CD4-positive, alpha-beta T cell treated with Interleukin-6 at 100 ng/mL for 8 hours (primary cell): ENCODE measurements around the gene ETNK1.
"Not testable (repeated sequence)": the region's sequence is repeated elsewhere in the genome, so short reads cannot be mapped to it uniquely, and the experiment has no call there.

Experiments used
- DNase-seq: peaks from one replicate; pipeline ENCODE4 v3.0.0-alpha.2; 2020; ENCODE audit warnings: mixed read lengths, low spot score

Gene ETNK1

GRCh38 chr12:22689876-22690275, 64.9 kb downstream of the ETNK1 start:
- DNase-seq, result no peak

GRCh38 chr12:22691319-22691718, 66.3 kb downstream of the ETNK1 start:
- DNase-seq, result no peak

DNA sequence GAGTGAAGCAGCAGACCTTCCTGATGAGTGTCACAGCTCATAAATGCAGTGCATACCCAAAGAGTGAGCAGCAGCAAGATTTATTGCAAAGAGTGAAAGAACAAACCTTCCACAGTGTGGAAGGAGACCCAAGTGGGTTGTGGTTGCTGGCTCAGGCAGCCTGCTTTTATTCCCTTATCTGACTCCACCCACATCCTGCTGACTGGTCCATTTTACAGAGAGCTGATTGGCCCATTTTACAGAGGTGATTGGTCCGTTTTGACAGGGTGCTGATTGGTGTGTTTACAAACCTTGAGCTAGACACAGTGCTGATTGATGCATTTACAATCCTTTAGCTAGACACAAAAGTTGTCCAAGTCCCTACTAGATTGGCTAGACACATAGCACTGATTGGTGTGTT, 67.5 kb downstream of the ETNK1 start:
- not testable (repeated sequence) for DNase-seq

DNA sequence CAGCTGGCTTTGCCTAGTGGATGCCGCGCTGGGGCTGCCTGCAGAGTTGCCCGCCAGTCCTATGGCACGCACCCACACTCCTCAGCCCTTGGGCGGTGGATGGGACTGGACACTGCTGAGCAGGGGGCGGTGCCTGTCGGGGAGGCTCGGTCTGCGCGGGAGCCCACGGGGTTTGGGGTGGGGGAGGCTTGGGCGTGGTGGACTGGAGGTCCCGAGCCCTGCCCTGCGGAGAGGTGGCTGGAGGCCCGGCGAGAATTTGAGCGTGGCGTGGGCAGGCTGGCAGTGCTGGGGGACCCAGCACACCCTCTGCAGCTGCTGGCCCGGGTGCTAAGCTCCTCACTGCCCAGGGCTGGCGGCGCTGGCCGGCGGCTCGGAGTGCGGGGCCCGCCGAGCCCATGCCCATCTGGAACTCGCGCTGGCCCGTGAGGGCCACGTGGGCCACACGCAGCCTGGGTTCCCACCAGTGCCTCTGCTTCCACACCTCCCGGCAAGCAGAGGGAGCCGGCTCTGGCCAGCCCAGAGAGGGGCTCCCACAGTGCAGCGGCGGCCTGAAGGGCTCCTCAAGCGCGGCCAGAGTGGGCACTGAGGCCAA, 68.1 kb downstream of the ETNK1 start:
- no peak for DNase-seq

GRCh38 chr12:22698576-22698975, 73.6 kb downstream of the ETNK1 start:
- no peak for DNase-seq

DNA sequence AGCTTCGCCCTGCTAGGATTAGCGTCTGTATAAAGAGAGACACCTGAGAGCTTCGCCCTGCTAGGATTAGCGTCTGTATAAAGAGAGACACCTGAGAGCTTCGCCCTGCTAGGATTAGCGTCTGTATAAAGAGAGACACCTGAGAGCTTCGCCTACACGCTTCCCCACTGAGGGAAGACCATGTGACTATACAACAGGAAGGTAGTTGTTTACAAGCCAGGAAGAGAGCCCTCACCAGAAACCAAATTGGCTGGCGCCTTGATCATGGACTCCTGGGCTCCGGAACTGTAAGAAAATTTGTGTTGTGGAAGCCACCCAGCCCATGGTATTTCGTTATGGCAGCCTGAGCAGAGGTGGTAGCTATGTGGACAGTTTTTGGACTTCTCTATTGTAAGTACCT, 74.7 kb downstream of the ETNK1 start:
- DNase-seq, result not testable (repeated sequence)

DNA sequence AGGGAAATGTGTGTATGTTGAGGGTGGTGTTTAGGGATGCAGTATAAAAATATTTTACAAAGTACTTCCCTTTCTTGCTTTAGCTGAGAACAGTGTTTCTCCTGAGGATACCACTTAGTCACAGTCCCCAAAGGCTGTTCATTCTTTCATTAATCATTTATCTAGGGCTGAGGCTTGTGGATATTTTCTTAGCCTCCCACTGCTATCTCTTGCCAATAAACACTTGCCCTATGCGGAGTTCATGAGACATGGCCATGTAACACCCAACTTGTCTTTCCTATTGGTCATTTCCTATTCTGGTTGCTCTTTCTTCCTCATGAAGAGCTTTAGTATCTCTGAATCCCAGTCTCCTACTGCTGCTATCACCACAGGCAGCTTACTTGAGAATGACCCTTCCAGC, 75.1 kb downstream of the ETNK1 start:
- no peak for DNase-seq

DNA sequence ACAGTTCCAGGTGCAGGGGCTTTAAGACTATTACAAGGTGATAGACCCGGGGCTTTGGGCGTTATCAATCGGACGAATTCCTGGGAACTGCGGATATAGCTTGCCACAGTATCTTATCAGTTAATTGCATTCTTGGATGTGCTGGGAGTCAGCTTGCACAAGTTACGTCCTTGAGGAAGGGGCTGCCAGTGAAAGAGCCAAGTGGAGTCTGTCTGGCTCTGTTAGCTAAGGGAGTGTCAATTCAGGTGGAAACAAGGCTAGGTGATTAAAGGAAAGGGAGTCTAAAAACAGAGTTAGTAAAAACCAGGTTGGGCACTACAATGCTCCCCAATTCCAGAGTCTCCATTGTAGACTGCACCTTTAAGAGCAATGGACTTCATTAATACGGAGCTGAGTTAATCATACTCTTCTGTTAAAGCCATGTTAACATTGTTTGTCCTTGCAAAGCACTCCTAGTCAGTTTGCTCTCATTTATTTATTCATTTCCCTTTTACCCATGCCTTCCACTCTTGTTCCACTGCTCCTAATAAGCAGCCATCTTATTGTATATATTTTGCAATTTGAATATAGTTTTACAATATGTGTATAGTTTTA, 76.3 kb downstream of the ETNK1 start:
- DNase-seq, result not testable (repeated sequence)

DNA sequence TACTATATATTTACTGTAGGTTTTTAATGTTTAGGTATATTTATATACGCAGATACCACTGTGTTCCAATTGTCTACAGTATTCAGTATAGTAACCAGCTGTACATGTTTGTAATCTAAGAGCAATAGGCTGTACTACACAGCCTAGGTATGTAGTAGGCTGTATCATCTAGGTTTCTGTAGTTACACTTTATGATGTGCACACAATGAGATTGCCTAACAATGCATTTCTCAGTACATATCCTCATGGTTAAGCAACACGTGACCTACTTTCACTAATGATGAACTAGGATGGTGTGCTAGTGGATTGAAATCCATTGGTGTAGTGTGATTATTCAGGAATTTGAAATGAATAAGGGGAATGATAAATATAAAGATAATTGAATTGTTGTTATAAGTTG, 77.7 kb downstream of the ETNK1 start:
- no peak for DNase-seq

DNA sequence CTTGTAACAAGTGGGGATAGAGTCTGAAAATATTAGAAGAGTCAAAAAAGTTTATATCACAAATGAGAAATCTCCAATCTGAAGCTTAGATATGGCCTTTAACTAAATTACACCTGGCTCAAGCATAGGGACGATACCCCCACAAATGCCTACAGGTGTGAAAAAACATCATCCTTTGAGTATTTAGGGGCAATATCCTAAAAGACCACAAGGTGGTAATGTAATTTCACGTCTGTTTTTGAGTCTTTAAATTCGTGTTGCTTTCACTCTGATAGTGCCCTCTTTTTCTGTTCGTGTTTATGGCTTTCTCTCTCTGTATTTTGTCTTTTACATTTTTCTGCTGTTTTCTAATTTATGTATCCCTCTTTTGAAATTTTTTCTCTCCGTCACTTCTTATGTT, 84.3 kb downstream of the ETNK1 start:
- DNase-seq, result no peak

- no peak for DNase-seq
Observed at GRCh38 chr12:22712083-22712482, 87.1 kb downstream of the ETNK1 start.

- DNase-seq, result no peak
Observed at GRCh38 chr12:22715254-22715653, 90.3 kb downstream of the ETNK1 start.

- no peak for DNase-seq
Observed at GRCh38 chr12:22719745-22720144, 94.8 kb downstream of the ETNK1 start.

- DNase-seq, result no peak
Observed at GRCh38 chr12:22722081-22722480, 97.1 kb downstream of the ETNK1 start.

DNA sequence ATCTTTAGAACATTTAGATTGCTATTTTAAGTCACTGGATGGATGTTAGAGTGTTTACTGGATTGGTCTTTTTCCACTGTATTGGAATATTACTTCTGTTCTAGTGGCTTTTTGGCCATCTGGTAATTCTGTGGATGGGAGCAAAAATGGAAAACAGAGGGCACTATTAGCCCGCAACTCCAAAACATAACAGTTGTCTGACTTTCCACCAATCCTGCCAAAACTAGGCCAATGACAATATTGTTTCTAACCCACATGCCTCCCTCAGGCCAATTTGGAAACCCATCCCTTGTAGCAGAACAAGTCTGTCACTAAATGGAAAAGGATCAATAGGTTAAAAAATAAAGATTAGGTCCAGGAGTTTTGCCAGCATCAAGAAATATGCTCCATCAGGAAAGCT, 97.8 kb downstream of the ETNK1 start:
- DNase-seq, result no peak

- DNase-seq, result no peak
Observed at GRCh38 chr12:22728987-22729386, 104.0 kb downstream of the ETNK1 start.

GRCh38 chr12:22729431-22729956, 104.5 kb downstream of the ETNK1 start:
- DNase-seq, result no peak

GRCh38 chr12:22729957-22730443, 105.0 kb downstream of the ETNK1 start:
- DNase-seq, result no peak

DNA sequence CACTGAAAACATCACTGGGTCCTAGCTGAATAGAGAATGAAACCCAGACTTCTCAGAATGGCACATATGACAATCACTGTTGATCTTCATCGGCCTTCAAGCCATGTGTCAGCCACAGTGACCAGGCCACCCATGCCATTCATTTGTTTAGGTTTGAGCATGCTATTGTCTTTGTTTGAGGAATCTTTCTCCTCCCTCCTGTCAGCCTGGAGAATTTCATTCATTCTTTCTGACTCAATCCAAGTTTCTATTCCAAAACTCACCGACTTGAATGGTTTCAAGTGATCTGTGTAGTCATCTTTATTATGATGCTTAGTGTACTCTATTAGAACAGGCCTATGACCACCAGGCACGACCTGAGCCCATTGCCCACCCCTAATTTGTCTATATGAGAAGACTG, 106.3 kb downstream of the ETNK1 start:
- DNase-seq, result no peak

DNA sequence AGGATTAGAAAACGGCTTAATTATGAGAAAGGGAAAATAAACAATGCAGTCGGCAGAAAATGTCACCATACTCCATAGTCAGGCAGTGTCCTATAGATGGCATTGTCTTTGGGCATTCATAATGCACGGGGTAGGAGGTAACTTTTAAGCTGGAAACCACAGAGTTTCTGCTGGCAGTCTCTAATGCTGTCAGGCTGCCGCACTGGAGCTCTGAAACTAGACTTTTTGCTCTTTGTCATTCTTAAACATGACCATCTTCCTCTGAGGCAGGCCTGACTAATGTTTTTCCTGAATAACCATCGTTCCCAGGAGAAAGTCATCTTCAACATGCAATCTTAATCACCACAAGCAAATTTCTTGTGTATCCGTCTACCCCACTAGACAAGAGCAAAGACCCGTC, 108.8 kb downstream of the ETNK1 start:
- DNase-seq, result no peak

GRCh38 chr12:22738945-22739344, 114.0 kb downstream of the ETNK1 start:
- no peak for DNase-seq
